Ovary (tissue), 9 donors: ENCODE data around the gene PARP16. TPM values are rescaled to one million over a fixed set of nuclear protein-coding genes. Genes with fewer than 3 reads are reported as not detected.

Source experiments
- DNase-seq, 5 donors: peaks; one replicate each; pipeline ENCODE4 v3.0.0-alpha.2; 2019 to 2020
- H3K27ac ChIP-seq, 2 donors: fragments of 200-600 bp; one replicate each; pipeline versions ENCODE4 v1.5.1 to v1.8.0; 2019 to 2022
- H3K27me3 ChIP-seq: fragments of 200-600 bp; one replicate; pipeline ENCODE4 v1.8.0; 2022
- H3K36me3 ChIP-seq: fragments of 200-600 bp; sonication (generic); one replicate; pipeline ENCODE4 v1.5.1; 2019
- H3K4me1 ChIP-seq: one replicate; pipeline ENCODE4 v1.8.1; 2013; ENCODE audit warnings: mild to moderate bottlenecking, moderate library complexity; ENCODE audit not compliant: insufficient read depth
- H3K4me3 ChIP-seq: fragments of 200-600 bp; sonication (generic); one replicate; pipeline ENCODE4 v1.5.1; 2017
- H3K9me3 ChIP-seq, 2 donors: fragments of 200-600 bp in 1 of 2; sonication (generic) in 1 of 2; one replicate each; pipeline versions ENCODE4 v1.5.1 to v1.8.1; 2013 to 2019; ENCODE audit warnings: mild to moderate bottlenecking in 1 of 2, moderate library complexity in 1 of 2
- CTCF ChIP-seq, 3 donors: fragments of 450-650 bp in 2 of 3; fragments of 200-600 bp in 1 of 3; IDR thresholded peaks; one replicate each; pipeline versions ENCODE4 v1.5.1 to v1.8.0; 2016 to 2022; ENCODE audit warnings: antibody characterized with exemption in 3 of 3, mild to moderate bottlenecking in 1 of 3
- EP300 ChIP-seq: sonication (generic); formaldehyde crosslinking; IDR thresholded peaks from one replicate; pipeline ENCODE4 v1.6.1; 2017; ENCODE audit warnings: antibody characterized with exemption
- POLR2A ChIP-seq: fragments of 450-650 bp; IDR thresholded peaks from one replicate; pipeline ENCODE4 v1.6.1; 2017; ENCODE audit warnings: antibody characterized with exemption, mild to moderate bottlenecking, moderate library complexity
- WGBS, 3 donors: extraction: QIAGEN DNeasy Blood & Tissue Kit in 1 of 3; methylation state at CpG; one replicate each; pipeline versions ENCODE4 v1.1.5 to v1.1.7; 2013 to 2017; 5-methylcytosine and 5-hydroxymethylcytosine counted together
- intact Hi-C, 4 donors: fragments of 100-400 bp; cut with DNase I; formaldehyde crosslinking; loops; one replicate each; pipeline versions ENCODE4 v1.11.0 to v1.15.1; 2022 to 2023
- polyA plus RNA-seq, 2 donors: library from polyadenylated mRNA; stranded (reverse); fragments of 200-250 nt in 1 of 2; fragments of 350-450 nt in 1 of 2; fragmentation: Illumina TruSeq in 1 of 2; extraction: RNeasy Lipid Tissue Mini Kit (QIAGEN cat#74804) in 1 of 2; gene quantifications; one replicate each; pipeline ENCODE4 v1.2.3, GENCODE V29; 2013 to 2014
- total RNA-seq, 7 donors: library from RNA; depleted of rRNA in 2 of 7; stranded (reverse); fragments of >200 nt in 2 of 7; fragmentation: NEBNext Ultra II Directional in 3 of 7; extraction: Animal tissue kit (Norgen Biotek cat#: 25700) in 3 of 7; gene quantifications; one replicate each; pipeline versions ENCODE4 v1.1.0 to v1.2.4, GENCODE V29; 2016 to 2023
- donor health status: DM: no; HTN: no; CAD: no; lungs with moderate emphysema.
- donor health status: DM: no; HTN: no; CAD: no.
- donor health status: Bipolar disorder and iron deficiency.
- donor health status: DM: yes; HTN: yes; CAD: no.
- donor health status: DM: no; HTN: no; CAD: no.
- donor health status: DM: yes; HTN: yes; CAD: no.

PARP16 gene
- total and polyA plus RNA-seq, 9 donors, result 8.8 to 20.2 (median 13.4) TPM

GRCh38 chr15:65260968-65261367, 25.7 kb downstream of the PARP16 start:
- H3K27ac ChIP-seq, result peak overlapping the region in 1 of 2 donors; percentile 88
- DNase-seq, result no peak

GRCh38 chr15:65259367-65259797, 27.3 kb downstream of the PARP16 start:
- intact Hi-C loops, result loop anchor here in 1 of 4 donors (5.0 kb wide), 1 partner anchor 62 kb away; no protein-coding TSS in a partner anchor
- Histone ChIP-seq H3K36me3 (no peaks in the 10 kb centered on the region), H3K27ac (peak overlapping the region; percentile 67 to 88), H3K4me1 (peaks cover 18% of the 10 kb centered on the region), H3K27me3 (no peaks in the 10 kb centered on the region), H3K4me3 (no peak overlapping the region), H3K9me3 (no peaks in the 10 kb centered on the region)
- DNase-seq, result peak; percentile 54 to 73 (median 69)
- 14 to 25% (median 19%) methylated on average over 7 of the region's 7 CpGs for WGBS, 3 donors
- no peak for TF ChIP-seq POLR2A
- TF ChIP-seq EP300, result no peak
- TF ChIP-seq CTCF (IDR thresholded peaks at IDR 0.05), result no peak

More at GRCh38 chr15:65260968-65261367, 25.7 kb downstream of the PARP16 start:
- WGBS, 3 donors, result 87 to 92% (median 92%) methylated on average over 6 of the region's 6 CpGs
- Histone ChIP-seq H3K4me1 (peaks cover 18% of the 10 kb centered on the region), H3K9me3 (no peaks in the 10 kb centered on the region), H3K4me3 (no peak overlapping the region), H3K27me3 (no peaks in the 10 kb centered on the region), H3K36me3 (no peaks in the 10 kb centered on the region)
- intact Hi-C loops, result no loop called here
- TF ChIP-seq POLR2A (no peak), EP300 (no peak), CTCF (IDR thresholded peaks at IDR 0.05) (no peak)

GRCh38 chr15:65258375-65259262, 28.1 kb downstream of the PARP16 start:
- 12 to 19% (median 17%) methylated on average over 5 of the region's 5 CpGs for WGBS, 3 donors
- Histone ChIP-seq H3K27me3 (no peaks in the 10 kb centered on the region), H3K4me3 (no peak overlapping the region), H3K4me1 (peaks cover 18% of the 10 kb centered on the region), H3K27ac (peak overlapping the region; percentile 67 to 88), H3K36me3 (no peaks in the 10 kb centered on the region), H3K9me3 (no peaks in the 10 kb centered on the region)
- peak; percentile 43 to 65 (median 47) for DNase-seq
- TF ChIP-seq EP300 (no peak), CTCF (IDR thresholded peaks at IDR 0.05) (no peak), POLR2A (no peak)
- intact Hi-C loops, result loop anchor here in 1 of 4 donors (5.0 kb wide), 1 partner anchor 61 kb away; no protein-coding TSS in a partner anchor

- Histone ChIP-seq H3K27me3 (no peaks in the 10 kb centered on the region), H3K36me3 (no peaks in the 10 kb centered on the region), H3K4me3 (no peak overlapping the region), H3K9me3 (no peaks in the 10 kb centered on the region), H3K4me1 (peaks cover 18% of the 10 kb centered on the region), H3K27ac (no peak overlapping the region)
- 93 to 96% (median 96%) methylated on average over 7 of the region's 7 CpGs for WGBS, 3 donors
- intact Hi-C loops, result loop anchor here in 1 of 4 donors (5.0 kb wide), 1 partner anchor 58 kb away; no protein-coding TSS in a partner anchor
- TF ChIP-seq EP300 (no peak), POLR2A (no peak), CTCF (IDR thresholded peaks at IDR 0.05) (no peak)
- DNase-seq, result no peak
Measured at GRCh38 chr15:65255486-65256140, 31.1 kb downstream of the PARP16 start.
